COR-L47 (cell line): ENCODE measurements around the gene CCM2L.

Experiments used
- DNase-seq: peaks from one replicate; lab custom pipeline; 2025; lab: John Stamatoyannopoulos, UW

Gene CCM2L

DNA sequence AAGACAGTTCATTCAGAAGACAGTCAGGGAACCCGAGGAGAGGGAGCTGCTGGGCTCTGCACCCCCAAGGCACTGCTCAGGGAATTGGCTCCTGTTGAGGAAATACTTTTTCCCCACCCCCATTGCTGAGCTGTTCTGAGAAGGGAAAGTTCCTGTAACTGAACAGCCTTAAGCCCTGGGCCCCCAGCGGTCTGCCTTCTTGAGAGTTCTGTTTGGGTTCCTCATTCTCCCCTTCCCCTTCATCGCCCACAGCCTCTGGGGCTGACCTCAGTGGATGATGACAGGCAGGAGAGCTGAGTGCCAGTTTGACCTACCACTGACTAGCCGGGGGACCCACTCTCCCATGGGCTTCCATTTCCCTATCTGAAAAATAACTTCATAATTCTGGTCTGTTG, 52.5 kb downstream of the CCM2L start:
- no peak for DNase-seq

DNA sequence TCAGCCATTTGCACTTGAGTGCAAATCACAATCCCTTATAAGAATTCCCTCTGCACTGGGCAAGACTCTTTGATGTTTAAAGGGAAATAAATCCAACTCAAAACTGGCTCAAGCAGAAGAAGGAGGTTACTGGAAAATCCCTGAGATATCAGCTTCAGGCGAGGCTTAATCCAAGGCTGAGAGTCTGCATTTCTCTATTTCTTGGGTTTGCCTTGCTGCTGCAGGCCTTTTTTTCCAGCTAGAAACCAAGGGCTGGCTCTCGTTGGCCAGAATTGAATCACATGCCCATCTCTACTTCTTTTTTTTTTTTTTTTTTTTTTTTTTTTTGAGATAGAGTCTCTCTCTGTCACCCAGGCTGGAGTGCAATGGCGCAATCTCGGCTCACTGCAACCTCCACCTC, 53.5 kb downstream of the CCM2L start:
- no peak for DNase-seq

DNA sequence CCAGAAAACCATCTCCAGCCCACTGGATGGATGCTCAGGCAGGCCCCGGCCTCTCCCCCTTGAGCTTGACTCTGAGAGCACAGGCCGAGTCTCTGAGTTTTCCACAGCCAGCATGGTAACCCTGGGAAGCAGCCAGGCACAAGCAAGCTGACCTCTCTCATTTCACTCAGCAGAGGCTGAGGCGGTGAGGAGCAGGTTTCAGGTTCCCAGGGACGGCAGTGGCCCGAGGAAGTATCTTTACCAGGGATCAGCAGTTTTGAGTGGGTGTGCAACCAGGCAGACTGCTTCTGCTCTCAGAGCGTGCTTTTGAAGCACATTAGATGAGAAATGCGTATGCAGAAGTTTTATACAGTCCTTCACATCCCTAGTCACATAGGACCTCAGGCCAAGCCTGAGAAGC, 54.4 kb downstream of the CCM2L start:
- DNase-seq = no peak

DNA sequence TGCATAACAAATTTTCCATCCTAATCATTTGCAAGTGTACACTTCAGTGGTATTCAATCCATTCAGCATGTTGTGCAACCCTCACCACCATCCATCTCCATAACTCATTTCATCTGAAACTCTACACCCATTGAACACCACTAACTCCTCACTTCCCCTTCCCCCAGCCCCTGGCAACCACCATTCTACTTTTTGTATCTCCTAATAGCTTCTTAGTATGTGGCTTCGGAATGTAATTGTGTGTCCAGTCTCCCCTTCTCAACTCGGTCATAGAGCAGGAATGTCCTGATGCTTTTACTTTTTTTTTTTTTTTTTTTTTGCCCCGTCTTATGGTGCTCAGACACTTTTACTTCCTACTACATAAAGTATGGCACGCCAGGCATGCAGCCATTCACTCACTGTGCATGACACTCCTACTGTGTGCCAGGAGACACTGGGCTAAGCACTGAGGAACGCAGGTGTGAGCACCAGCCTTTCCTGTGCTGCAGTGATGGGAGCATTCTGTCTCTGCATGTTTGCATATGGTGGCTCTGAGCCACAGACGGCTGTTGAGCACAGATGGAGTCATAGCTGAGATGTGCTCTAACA, 57.1 kb downstream of the CCM2L start:
- no peak for DNase-seq

DNA sequence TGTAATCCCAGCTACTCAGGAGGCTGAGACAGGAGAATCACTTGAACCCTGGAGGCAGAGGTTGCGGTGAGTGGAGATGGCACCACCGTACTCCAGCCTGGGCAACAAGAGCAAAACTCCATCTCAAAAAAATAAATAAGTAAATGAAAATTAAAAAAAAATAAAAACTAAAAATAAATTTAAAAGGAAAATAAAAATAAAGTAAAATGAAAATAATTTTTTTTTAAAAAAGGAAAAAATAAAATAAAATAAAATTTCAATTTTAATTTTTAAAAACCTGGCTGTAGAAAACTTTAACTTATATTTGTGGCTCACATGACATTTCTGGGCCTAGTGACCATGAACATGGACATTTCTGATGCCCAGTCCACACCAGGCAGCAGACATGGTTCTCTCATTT, 57.9 kb downstream of the CCM2L start:
- DNase-seq = no peak

DNA sequence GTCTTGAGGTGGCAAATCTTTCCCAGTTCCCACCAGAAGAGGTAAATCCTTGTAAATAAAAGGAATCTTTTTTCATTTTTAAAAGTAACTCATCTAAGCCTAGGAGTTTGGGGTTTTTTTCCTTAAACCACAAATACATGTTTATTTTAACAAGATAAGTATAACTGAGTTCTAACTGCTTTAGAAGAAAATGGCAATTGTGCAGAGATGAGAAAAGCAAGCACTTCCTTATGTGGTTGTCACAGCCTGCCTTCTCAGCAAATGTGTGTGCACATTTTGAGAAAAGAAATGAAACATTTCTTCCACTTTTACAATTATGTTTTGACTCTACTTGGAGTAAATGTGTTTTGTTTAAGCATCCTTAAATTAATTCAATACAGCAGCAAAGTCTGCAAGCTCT, 59.5 kb downstream of the CCM2L start:
- DNase-seq = no peak

DNA sequence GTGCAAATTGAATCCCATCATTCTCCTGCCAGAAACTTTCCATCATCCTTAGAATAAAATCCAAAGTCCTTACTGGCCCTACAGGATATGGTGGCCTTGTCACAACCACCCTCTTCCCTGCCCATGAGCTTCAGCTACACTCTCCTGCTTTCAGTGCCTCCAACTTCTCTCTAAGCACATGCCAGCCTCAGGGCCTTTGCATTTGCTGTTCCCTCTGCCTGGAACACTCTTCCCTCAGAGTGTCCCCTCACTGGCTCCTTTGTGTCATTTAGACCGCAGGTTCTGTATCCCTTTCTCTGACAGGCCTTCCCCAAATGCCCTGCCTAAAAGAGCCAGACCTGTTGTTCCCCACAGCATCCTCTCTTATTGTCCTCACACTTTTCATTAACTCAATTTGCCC, 60.0 kb downstream of the CCM2L start:
- DNase-seq = no peak

DNA sequence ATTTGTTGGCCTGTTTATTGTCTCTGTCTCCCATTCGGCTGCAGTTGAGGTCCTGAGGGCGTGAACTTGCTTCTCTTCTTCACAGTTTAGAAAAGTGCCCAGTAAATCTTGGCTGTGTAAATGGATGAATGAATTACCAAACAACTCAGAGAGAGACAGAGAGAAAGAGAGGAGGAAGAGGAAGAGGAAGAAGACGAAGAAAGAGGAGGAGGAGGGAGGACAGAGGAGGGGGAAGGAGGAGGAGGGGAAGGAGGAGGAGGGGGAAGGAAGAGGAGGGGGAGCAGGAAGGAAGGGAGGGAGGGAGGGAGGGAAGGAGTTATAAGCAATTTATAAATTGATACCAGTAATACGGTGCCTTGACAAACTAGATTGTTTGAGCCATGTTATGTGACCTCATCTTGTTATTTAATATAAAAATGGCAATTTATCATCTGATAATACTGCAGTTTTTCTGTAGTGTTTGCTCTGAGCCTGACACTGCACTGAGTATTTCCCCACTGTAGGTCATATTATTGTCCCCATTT, 60.5 kb downstream of the CCM2L start:
- DNase-seq = no peak

DNA sequence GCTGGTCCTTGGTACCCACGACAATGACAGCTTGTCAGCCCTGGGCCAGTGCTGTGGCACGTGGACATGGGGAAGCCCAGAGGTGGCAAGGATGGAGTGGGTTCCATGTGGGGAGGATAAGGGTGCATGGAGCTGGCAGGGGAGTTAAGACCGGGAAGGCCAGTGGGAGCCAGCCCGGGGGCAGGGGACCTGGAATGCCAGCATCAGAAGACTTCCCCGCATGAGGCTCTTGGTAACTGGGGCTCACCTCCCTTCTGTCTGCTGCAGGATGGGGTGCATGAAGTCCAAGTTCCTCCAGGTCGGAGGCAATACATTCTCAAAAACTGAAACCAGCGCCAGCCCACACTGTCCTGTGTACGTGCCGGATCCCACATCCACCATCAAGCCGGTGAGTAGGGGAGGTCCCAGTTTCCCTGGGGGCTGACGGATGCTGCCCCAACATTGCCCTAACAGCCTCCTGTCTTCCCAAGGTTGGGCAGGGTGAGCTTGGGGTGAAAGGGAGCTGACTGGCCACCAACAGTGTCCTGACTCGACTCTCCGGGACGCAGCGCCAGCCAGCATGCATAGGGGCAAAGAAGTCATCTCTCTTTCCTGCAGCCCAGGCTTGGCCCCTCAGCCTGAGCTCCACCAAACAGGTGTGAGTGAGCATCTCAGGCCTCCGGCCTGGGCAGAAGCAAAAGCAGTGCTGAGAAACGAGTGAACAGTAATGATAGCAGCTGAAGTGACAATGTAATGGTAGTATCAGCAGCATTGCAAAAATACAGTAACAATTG, 61.3 kb downstream of the CCM2L start:
- DNase-seq = no peak

DNA sequence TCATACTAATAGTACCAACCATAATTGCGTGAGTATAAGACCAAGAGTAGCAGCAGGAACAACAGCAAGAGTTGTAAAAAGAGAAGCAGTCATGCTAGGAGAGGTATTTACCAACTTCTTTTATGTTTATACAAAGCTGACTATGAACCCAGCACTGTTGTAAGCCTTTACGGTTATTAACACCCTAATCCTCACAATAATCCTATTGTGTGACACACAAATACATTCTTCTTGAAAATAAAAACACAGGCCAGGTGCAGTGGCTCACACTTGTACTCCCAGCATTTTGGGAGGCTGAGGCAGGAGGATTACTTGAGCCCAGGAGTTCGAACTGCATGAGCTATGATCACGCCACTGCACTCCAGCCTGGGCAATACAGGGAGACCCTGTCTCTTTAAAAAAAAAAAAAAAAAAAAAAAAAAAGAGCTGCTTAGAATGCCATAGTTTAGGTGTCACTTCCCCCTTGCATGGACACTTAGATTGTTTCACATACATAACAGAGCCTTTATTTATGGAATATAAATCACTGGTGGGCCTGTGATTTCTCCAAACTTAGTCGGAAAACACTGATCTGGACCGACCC, 62.0 kb downstream of the CCM2L start:
- no peak for DNase-seq

DNA sequence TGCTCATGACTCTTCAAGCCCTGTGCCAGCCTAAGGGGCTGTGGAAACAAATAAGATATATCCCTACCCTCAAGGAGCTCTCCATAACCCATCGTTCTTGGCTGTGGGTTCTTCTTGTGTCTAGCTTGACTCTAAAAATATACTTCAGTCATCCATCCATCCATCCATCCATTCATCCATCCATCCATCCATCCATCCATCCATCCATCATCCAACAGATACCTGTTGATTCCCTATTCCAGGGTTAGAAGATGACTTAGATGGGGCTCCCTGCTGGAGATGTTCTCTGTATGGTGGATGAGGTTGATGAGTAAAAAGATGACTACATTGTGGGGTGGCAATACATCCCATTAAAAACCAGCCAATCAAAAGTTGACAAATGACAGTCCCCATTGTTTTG, 65.3 kb downstream of the CCM2L start:
- DNase-seq = no peak

DNA sequence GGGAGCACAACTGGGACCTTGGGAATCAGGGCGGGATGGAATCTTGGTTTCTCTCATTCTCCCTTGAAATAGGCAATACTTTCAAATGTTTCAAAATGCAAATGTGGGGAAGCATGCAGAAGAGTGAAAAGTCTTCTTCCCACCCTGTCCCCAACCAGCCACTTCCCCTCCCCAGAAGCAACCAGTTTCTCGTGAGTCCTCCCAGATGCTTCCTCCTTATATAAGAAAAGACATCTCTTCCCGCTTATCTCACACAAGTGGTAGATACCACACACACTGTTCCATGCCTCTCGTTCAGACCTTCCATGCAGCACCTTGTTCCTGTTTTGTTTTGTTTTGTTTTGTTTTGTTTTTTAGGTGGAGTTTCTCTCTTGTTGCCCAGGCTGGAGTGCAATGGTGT, 67.0 kb downstream of the CCM2L start:
- no peak for DNase-seq

DNA sequence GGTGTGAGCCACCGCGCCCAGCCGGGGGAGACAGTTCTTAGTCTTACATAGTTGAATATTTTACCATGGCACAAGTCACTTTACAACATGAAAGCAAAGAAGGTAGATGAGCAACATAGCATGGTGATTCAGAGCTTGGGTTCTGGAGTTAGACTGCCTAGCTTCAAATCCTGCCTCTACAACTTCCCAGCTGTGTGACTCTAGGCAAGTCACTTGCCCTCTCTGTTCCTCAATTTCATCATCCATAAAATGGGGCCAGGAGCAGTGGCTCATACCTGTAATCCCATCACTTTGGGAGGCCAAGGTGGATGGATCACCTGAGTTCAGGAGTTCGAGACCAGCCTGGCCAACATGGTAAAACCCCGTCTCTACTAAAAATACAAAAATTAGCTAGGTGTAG, 68.1 kb downstream of the CCM2L start:
- DNase-seq = no peak

DNA sequence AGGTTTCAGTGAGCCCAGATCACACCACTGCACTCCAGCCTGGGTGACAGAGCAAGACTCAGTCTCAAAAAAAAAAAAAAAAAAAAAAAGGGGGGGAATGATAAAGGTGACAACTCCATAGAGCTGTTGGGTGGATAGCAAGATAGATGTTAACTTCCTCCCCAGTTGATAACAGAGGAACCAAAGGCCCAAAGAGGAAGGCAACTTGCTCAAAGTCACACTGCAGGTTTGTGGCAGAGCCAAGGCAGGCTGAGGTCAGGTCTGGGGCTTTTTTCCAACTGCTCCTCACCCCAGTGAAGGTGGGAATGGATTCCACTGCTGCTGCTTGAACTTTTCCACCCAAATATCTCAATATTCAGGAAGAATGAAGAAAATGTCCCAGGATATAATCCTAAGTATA, 68.6 kb downstream of the CCM2L start:
- no peak for DNase-seq

DNA sequence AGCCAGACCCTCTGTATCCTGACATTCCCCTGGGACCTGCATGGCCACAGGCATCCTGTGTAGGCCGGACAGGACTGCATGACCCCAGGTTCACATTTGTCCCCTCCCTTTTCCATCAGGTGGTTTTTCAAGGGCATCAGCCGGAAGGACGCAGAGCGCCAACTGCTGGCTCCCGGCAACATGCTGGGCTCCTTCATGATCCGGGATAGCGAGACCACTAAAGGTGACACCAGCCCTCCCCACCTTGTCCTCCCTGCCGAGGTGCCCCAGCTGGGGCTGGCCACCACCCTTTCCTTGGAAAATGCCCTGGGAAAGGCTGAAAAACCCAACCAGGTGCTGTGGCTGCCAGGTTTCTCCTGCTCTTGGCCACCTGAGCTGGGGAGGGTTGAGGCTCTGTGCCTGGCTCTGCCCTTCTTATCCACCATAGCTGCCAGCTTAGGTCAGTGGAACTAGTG, 69.4 kb downstream of the CCM2L start:
- DNase-seq = no peak

DNA sequence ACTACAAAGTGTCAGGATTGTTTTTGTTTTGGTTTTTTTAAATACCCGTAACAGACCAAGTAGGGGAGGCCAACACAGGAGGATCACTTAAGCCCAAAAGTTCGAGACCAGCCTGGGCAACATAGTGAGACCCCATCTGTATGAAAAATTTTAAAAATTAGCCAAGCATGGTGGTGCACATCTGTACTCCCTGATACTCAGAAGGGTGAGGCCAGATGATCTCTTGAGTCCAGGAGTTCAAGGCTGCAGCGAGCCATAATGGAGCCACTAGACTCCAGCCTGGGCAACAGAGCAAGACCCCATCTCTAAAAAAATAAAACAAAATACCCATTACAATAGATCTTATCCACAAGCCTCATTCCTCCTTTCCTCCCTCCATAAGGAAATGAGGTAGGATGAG, 70.5 kb downstream of the CCM2L start:
- DNase-seq = no peak
